ENCODE data around the gene SUCLG1. TPM values are rescaled to one million over a fixed set of nuclear protein-coding genes. Genes with fewer than 3 reads are reported as not detected.
A peak's percentile ranks its signal among the peaks of the same experiment; 100 is the strongest.

Gene SUCLG1
- polyA plus RNA-seq, 1 of the 3 experiments (the other 2 are of a cell fraction), result 32.7 TPM

GRCh38 chr2:84477886-84478285, 18.8 kb upstream of the SUCLG1 start:
- no peak overlapping the region for H3K4me2 ChIP-seq
- no peak for DNase-seq
- no peaks in the 10 kb centered on the region for H3K27me3 ChIP-seq (ENCODE audit: insufficient read depth)
- no peaks in the 10 kb centered on the region for H3K4me1 ChIP-seq (ENCODE audit: control insufficient read depth in 1 of 2, insufficient read depth in 2 of 2, low read depth in 1 of 2, low read length in 1 of 2)
- H3K79me2 ChIP-seq (ENCODE audit: insufficient read depth), result no peaks in the 10 kb centered on the region
- POLR2A ChIA-PET, result no interaction called here
- H3K9me3 ChIP-seq, result peaks cover 6% of the 10 kb centered on the region; the same call in 1 of the 2 replicates
- no peaks in the 10 kb centered on the region for H3K36me3 ChIP-seq (replicated peaks in 1 of 2; ENCODE audit: control insufficient read depth in 1 of 2, insufficient read depth in 2 of 2, low read length in 1 of 2)
- no peak overlapping the region for H3K9ac ChIP-seq
- no peaks in the 10 kb centered on the region for H4K20me1 ChIP-seq (ENCODE audit: insufficient read depth)
- H3K27ac ChIP-seq (ENCODE audit: low read depth in 2 of 2, low read length in 1 of 2), result no peak overlapping the region
- H3K9me2 ChIP-seq, result no peaks in the 10 kb centered on the region
- no peak overlapping the region for H2AFZ ChIP-seq (ENCODE audit: low read depth)
- CTCF ChIA-PET, result no interaction called here
- no peak overlapping the region for H3K4me3 ChIP-seq (ENCODE audit: low read depth in 2 of 2, low read length in 1 of 2)
- 21% methylated on average over 1 of the region's 1 CpG for WGBS (ENCODE audit: low lambda C conversion rate)
- no peaks in the 10 kb centered on the region for H3F3A ChIP-seq (replicated peaks; ENCODE audit: insufficient read depth)
- no peak for TF ChIP-seq IRF3 (IDR thresholded peaks at IDR 0.05; ENCODE audit: low read depth, low read length)

- no peaks in the 10 kb centered on the region for H3K79me2 ChIP-seq (ENCODE audit: insufficient read depth)
- no peak overlapping the region for H3K4me2 ChIP-seq
- TF ChIP-seq EZH2phosphoT487 (IDR thresholded peaks at IDR 0.05; ENCODE audit: borderline replicate concordance, low read depth) (no peak), JUND (IDR thresholded peaks at IDR 0.05) (no peak), EP300 (IDR thresholded peaks at IDR 0.05; ENCODE audit: borderline replicate concordance in 1 of 2, low read depth in 1 of 2, low read length in 1 of 2) (no peak)
- no peaks in the 10 kb centered on the region for H3K4me1 ChIP-seq (ENCODE audit: control insufficient read depth in 1 of 2, insufficient read depth in 2 of 2, low read depth in 1 of 2, low read length in 1 of 2)
- POLR2A ChIA-PET, result no interaction called here
- H3K4me3 ChIP-seq (ENCODE audit: low read depth in 2 of 2, low read length in 1 of 2), result no peak overlapping the region
- no peak overlapping the region for H3K27ac ChIP-seq (ENCODE audit: low read depth in 2 of 2, low read length in 1 of 2)
- peaks cover 6% of the 10 kb centered on the region; the same call in 1 of the 2 replicates for H3K9me3 ChIP-seq
- CTCF ChIA-PET, result interaction anchor here (0.6 kb wide), 1 partner anchor 157 kb away, joined by 3 read pairs; no protein-coding TSS in a partner anchor
- DNase-seq, result no peak
- H3K27me3 ChIP-seq (ENCODE audit: insufficient read depth), result no peaks in the 10 kb centered on the region
- no peaks in the 10 kb centered on the region for H4K20me1 ChIP-seq (ENCODE audit: insufficient read depth)
- H3K9me2 ChIP-seq, result no peaks in the 10 kb centered on the region
- H3K9ac ChIP-seq, result no peak overlapping the region
- H3K36me3 ChIP-seq (replicated peaks in 1 of 2; ENCODE audit: control insufficient read depth in 1 of 2, insufficient read depth in 2 of 2, low read length in 1 of 2), result no peaks in the 10 kb centered on the region
- no peak overlapping the region for H2AFZ ChIP-seq (ENCODE audit: low read depth)
- H3F3A ChIP-seq (replicated peaks; ENCODE audit: insufficient read depth), result no peaks in the 10 kb centered on the region
- 53% methylated on average over 4 of the region's 4 CpGs for WGBS (ENCODE audit: low lambda C conversion rate)
Observed at GRCh38 chr2:84474176-84474575, 15.1 kb upstream of the SUCLG1 start.

GRCh38 chr2:84472856-84473565, 13.9 kb upstream of the SUCLG1 start:
- CTCF ChIA-PET, result interaction anchor here (0.5 kb wide), 1 partner anchor 691 kb away, joined by 3 read pairs; no protein-coding TSS in a partner anchor
- Histone ChIP-seq H4K20me1 (ENCODE audit: insufficient read depth) (no peaks in the 10 kb centered on the region), H3K4me2 (no peak overlapping the region), H3K9me3 (peaks cover 6% of the 10 kb centered on the region; the same call in 1 of the 2 replicates), H3K79me2 (ENCODE audit: insufficient read depth) (no peaks in the 10 kb centered on the region), H3K27me3 (ENCODE audit: insufficient read depth) (no peaks in the 10 kb centered on the region), H2AFZ (ENCODE audit: low read depth) (peak overlapping the region; percentile 16; the same call in 1 of the 2 replicates), H3K4me3 (ENCODE audit: low read depth in 2 of 2, low read length in 1 of 2) (no peak overlapping the region), H3K4me1 (ENCODE audit: control insufficient read depth in 1 of 2, insufficient read depth in 2 of 2, low read depth in 1 of 2, low read length in 1 of 2) (no peaks in the 10 kb centered on the region), H3K27ac (ENCODE audit: low read depth in 2 of 2, low read length in 1 of 2) (no peak overlapping the region), H3K9ac (no peak overlapping the region), H3K36me3 (replicated peaks in 1 of 2; ENCODE audit: control insufficient read depth in 1 of 2, insufficient read depth in 2 of 2, low read length in 1 of 2) (no peaks in the 10 kb centered on the region), H3F3A (replicated peaks; ENCODE audit: insufficient read depth) (no peaks in the 10 kb centered on the region), H3K9me2 (no peaks in the 10 kb centered on the region)
- no peak for TF ChIP-seq CTCF (IDR thresholded peaks at IDR 0.05)
- TF ChIP-seq REST (IDR thresholded peaks at IDR 0.05; ENCODE audit: low read depth, low read length), result no peak
- no peak for TF ChIP-seq EZH2phosphoT487 (IDR thresholded peaks at IDR 0.05; ENCODE audit: borderline replicate concordance, low read depth)
- no peak for TF ChIP-seq RFX5 (IDR thresholded peaks at IDR 0.05; ENCODE audit: low read length)
- no peak for TF ChIP-seq ELF1 (IDR thresholded peaks at IDR 0.05)
- no peak for TF ChIP-seq TEAD4 (IDR thresholded peaks at IDR 0.05; ENCODE audit: borderline replicate concordance, insufficient read depth)
- no peak for TF ChIP-seq MXI1 (IDR thresholded peaks at IDR 0.05; ENCODE audit: low read depth, low read length)
- TF ChIP-seq FOSL2 (IDR thresholded peaks at IDR 0.05; ENCODE audit: borderline replicate concordance, low read depth), result no peak
- no peak for TF ChIP-seq MEF2A (IDR thresholded peaks at IDR 0.05; ENCODE audit: borderline replicate concordance, low read depth)
- TF ChIP-seq EP300 (IDR thresholded peaks at IDR 0.05; ENCODE audit: borderline replicate concordance in 1 of 2, low read depth in 1 of 2, low read length in 1 of 2), result no peak
- TF ChIP-seq JUND (IDR thresholded peaks at IDR 0.05), result no peak
- no peak for DNase-seq
- POLR2A ChIA-PET, result no interaction called here
- whole genome bisulfite sequencing (ENCODE audit: low lambda C conversion rate), result 13% methylated on average over 6 of the region's 6 CpGs

All from SK-N-SH (cell line).